Astrocyte (in vitro differentiated cells and primary cell): ENCODE measurements around the gene IGSF23. TPM values are rescaled to one million over a fixed set of nuclear protein-coding genes. Genes with fewer than 3 reads are reported as not detected.
"Not testable (repeated sequence)": the region's sequence is repeated elsewhere in the genome, so short reads cannot be mapped to it uniquely, and the experiment has no call there.

Experiments used
- DNase-seq: peaks from one replicate; pipeline ENCODE4 v3.0.0-alpha.2; 2010; ENCODE audit warnings: low read depth
- FAIRE-seq: peaks from 2 replicates; lab custom pipeline; 2011; peaks lifted over from hg19 to GRCh38; lab: Jason Lieb, UNC
- H2AFZ ChIP-seq: 2 replicates; pipeline ENCODE4 v1.6.0; 2012; ENCODE audit warnings: low read depth, low read length, inconsistent platforms
- H3K27ac ChIP-seq: 2 replicates; pipeline ENCODE4 v1.5.1; 2011; ENCODE audit warnings: low read depth, low read length, inconsistent platforms
- H3K27me3 ChIP-seq: 2 replicates; pipeline ENCODE4 v1.6.0; 2011; ENCODE audit warnings: low read length, inconsistent platforms; ENCODE audit not compliant: insufficient read depth
- H3K36me3 ChIP-seq: 2 replicates; pipeline ENCODE4 v1.5.1; 2011; ENCODE audit warnings: low read length, inconsistent platforms; ENCODE audit not compliant: insufficient read depth
- H3K4me1 ChIP-seq: 2 replicates; pipeline ENCODE4 v1.5.1; 2011; ENCODE audit warnings: low read length, inconsistent platforms; ENCODE audit not compliant: insufficient read depth
- H3K4me2 ChIP-seq: 2 replicates; pipeline ENCODE4 v1.6.0; 2012; ENCODE audit warnings: low read length, inconsistent platforms
- H3K4me3 ChIP-seq: 2 replicates; pipeline ENCODE4 v1.5.1; 2011; ENCODE audit warnings: low read depth, mild to moderate bottlenecking, low read length, inconsistent platforms; ENCODE audit not compliant: insufficient read depth
- H3K79me2 ChIP-seq: 2 replicates; pipeline ENCODE4 v1.6.0; 2012; ENCODE audit warnings: mild to moderate bottlenecking, low read length, inconsistent platforms; ENCODE audit not compliant: insufficient read depth
- H3K9ac ChIP-seq: 2 replicates; pipeline ENCODE4 v1.6.0; 2012; ENCODE audit warnings: mild to moderate bottlenecking, low read length, inconsistent platforms
- H3K9me3 ChIP-seq: 2 replicates; pipeline ENCODE4 v1.5.1; 2012; ENCODE audit warnings: low read depth, mild to moderate bottlenecking, low read length, inconsistent platforms; ENCODE audit not compliant: insufficient read depth
- H4K20me1 ChIP-seq: 2 replicates; pipeline ENCODE4 v1.6.0; 2012; ENCODE audit warnings: low read length, inconsistent platforms; ENCODE audit not compliant: insufficient read depth
- H3K27ac Mint-ChIP-seq: one replicate; pipeline ENCODE4 v1.8.0; 2021; ENCODE audit warnings: mild to moderate bottlenecking, mixed read lengths; ENCODE audit not compliant: unreplicated experiment
- H3K27me3 Mint-ChIP-seq: one replicate; pipeline ENCODE4 v1.8.0; 2021; ENCODE audit warnings: low read depth, mixed read lengths; ENCODE audit not compliant: unreplicated experiment
- H3K36me3 Mint-ChIP-seq: one replicate; pipeline ENCODE4 v1.8.0; 2021; ENCODE audit warnings: low read depth, mixed read lengths; ENCODE audit not compliant: unreplicated experiment
- H3K4me1 Mint-ChIP-seq: one replicate; pipeline ENCODE4 v1.8.0; 2021; ENCODE audit warnings: low read depth, mixed read lengths; ENCODE audit not compliant: unreplicated experiment
- H3K4me3 Mint-ChIP-seq: one replicate; pipeline ENCODE4 v1.8.0; 2021; ENCODE audit warnings: mild to moderate bottlenecking, moderate library complexity, mixed read lengths; ENCODE audit not compliant: unreplicated experiment
- H3K9me3 Mint-ChIP-seq: one replicate; pipeline ENCODE4 v1.8.0; 2021; ENCODE audit warnings: mild to moderate bottlenecking, mixed read lengths; ENCODE audit not compliant: unreplicated experiment
- EZH2 ChIP-seq: IDR thresholded peaks from 2 replicates; pipeline ENCODE4 v1.6.1; 2012; ENCODE audit warnings: mild to moderate bottlenecking, low read length, inconsistent platforms; ENCODE audit not compliant: insufficient read depth
- total RNA-seq: library from RNA; stranded (reverse); gene quantifications from 2 replicates; pipeline ENCODE4 v1.2.1, GENCODE V29; 2021
- TF ChIP-seq, protein P1 (sequence below): IDR thresholded peaks from 2 replicates; pipeline ENCODE4 v1.5.1; 2011; ENCODE audit warnings: low read depth, mild to moderate bottlenecking, inconsistent platforms, low read length, moderate library complexity; ENCODE audit not compliant: insufficient read depth

Gene IGSF23
- total RNA-seq, 1 donor from 2014 or later, result not detected

GRCh38 chr19:44623080-44623479, 9.7 kb downstream of the IGSF23 start:
- peaks cover 8% of the 10 kb centered on the region for H3K36me3 Mint-ChIP-seq
- Histone ChIP-seq H3K79me2 (no peaks in the 10 kb centered on the region), H3K4me2 (no peak overlapping the region), H3K36me3 (no peaks in the 10 kb centered on the region), H3K4me1 (peaks cover 13% of the 10 kb centered on the region), H3K9ac (no peak overlapping the region), H3K27me3 (no peaks in the 10 kb centered on the region), H2AFZ (no peak overlapping the region), H3K27ac (no peak overlapping the region), H4K20me1 (no peaks in the 10 kb centered on the region), H3K4me3 (no peak overlapping the region), H3K9me3 (no peaks in the 10 kb centered on the region)
- no peak overlapping the region for H3K27ac Mint-ChIP-seq
- peaks cover 7% of the 10 kb centered on the region for H3K27me3 Mint-ChIP-seq
- TF ChIP-seq EZH2, result no peak
- TF ChIP-seq, protein P1, sequence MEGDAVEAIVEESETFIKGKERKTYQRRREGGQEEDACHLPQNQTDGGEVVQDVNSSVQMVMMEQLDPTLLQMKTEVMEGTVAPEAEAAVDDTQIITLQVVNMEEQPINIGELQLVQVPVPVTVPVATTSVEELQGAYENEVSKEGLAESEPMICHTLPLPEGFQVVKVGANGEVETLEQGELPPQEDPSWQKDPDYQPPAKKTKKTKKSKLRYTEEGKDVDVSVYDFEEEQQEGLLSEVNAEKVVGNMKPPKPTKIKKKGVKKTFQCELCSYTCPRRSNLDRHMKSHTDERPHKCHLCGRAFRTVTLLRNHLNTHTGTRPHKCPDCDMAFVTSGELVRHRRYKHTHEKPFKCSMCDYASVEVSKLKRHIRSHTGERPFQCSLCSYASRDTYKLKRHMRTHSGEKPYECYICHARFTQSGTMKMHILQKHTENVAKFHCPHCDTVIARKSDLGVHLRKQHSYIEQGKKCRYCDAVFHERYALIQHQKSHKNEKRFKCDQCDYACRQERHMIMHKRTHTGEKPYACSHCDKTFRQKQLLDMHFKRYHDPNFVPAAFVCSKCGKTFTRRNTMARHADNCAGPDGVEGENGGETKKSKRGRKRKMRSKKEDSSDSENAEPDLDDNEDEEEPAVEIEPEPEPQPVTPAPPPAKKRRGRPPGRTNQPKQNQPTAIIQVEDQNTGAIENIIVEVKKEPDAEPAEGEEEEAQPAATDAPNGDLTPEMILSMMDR, result no peak
- peaks cover 8% of the 10 kb centered on the region for H3K9me3 Mint-ChIP-seq
- peaks cover 18% of the 10 kb centered on the region for H3K4me1 Mint-ChIP-seq
- H3K4me3 Mint-ChIP-seq, result no peak overlapping the region
- FAIRE-seq (no peak), DNase-seq (peak; percentile 10)

DNA sequence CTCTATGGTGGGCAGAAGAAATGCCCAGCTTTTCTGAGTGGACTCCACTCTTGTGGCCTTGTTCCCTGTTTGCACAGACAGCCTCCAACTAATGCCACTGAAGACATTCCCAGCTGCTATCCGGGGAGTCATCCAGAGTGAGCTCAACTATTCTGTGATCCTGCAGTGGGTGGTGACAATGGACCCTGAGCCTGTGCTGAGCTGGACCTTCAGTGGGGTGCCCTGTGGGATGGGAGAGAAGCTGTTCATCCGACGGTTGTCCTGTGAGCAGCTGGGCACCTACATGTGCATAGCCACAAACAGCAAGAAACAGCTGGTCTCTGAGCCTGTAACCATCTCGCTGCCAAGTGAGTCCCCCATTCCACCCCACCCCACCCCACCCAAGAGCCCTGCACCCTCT, 10.3 kb downstream of the IGSF23 start:
- DNase-seq (no peak), FAIRE-seq (no peak)
- Mint-ChIP-seq H3K4me3 (no peak overlapping the region), H3K4me1 (peaks cover 18% of the 10 kb centered on the region), H3K27me3 (peaks cover 6% of the 10 kb centered on the region), H3K27ac (no peak overlapping the region), H3K36me3 (peaks cover 10% of the 10 kb centered on the region), H3K9me3 (peaks cover 8% of the 10 kb centered on the region)
- Histone ChIP-seq H3K4me1 (peaks cover 13% of the 10 kb centered on the region), H3K9ac (no peak overlapping the region), H3K27me3 (no peaks in the 10 kb centered on the region), H3K9me3 (no peaks in the 10 kb centered on the region), H3K79me2 (no peaks in the 10 kb centered on the region), H3K4me2 (no peak overlapping the region), H3K27ac (no peak overlapping the region), H4K20me1 (no peaks in the 10 kb centered on the region), H3K36me3 (no peaks in the 10 kb centered on the region), H3K4me3 (no peak overlapping the region), H2AFZ (no peak overlapping the region)
- TF ChIP-seq EZH2, result no peak
- TF ChIP-seq, protein P1, result no peak

DNA sequence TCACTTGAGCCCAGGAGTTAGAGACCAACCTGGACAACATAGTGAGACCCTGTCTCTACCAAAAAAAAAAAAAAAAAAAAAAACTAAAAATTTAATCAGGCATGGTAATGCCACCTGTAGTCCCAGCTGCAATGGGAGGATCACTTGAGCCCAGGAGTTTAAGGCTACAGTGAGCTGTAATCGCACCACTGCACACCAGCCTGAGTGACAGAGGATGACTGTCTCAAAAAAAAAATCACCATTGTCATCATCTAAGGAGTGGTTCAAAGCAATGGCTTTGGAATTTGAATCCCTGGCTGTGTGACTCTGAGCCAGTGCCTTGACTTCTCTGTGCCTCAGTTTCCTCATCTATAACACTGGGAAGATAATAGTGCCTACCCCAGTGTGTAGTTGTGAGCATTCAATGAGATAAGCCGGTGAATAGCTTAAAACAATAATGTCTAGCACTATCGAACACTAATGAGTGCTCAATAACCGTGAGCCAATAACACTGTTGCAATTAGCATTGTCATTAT, 11.5 kb downstream of the IGSF23 start:
- peaks cover 11% of the 10 kb centered on the region for H3K27me3 Mint-ChIP-seq
- Histone ChIP-seq H3K9ac (no peak overlapping the region), H3K4me3 (no peak overlapping the region), H3K27me3 (no peaks in the 10 kb centered on the region), H3K27ac (peak overlapping the region; percentile 76), H3K36me3 (no peaks in the 10 kb centered on the region), H3K9me3 (no peaks in the 10 kb centered on the region), H3K4me2 (no peak overlapping the region), H4K20me1 (no peaks in the 10 kb centered on the region), H3K79me2 (no peaks in the 10 kb centered on the region), H3K4me1 (peaks cover 13% of the 10 kb centered on the region), H2AFZ (no peak overlapping the region)
- H3K4me1 Mint-ChIP-seq, result peaks cover 18% of the 10 kb centered on the region
- DNase-seq, result no peak
- H3K36me3 Mint-ChIP-seq, result peaks cover 12% of the 10 kb centered on the region
- TF ChIP-seq, protein P1, result no peak
- TF ChIP-seq EZH2, result no peak
- H3K9me3 Mint-ChIP-seq, result peaks cover 7% of the 10 kb centered on the region
- FAIRE-seq, result no peak
- H3K4me3 Mint-ChIP-seq, result no peak overlapping the region
- no peak overlapping the region for H3K27ac Mint-ChIP-seq

GRCh38 chr19:44625637-44626036, 12.3 kb downstream of the IGSF23 start:
- Mint-ChIP-seq H3K36me3 (peaks cover 16% of the 10 kb centered on the region), H3K27me3 (peaks cover 11% of the 10 kb centered on the region), H3K27ac (peak overlapping the region; percentile 78), H3K4me1 (peaks cover 18% of the 10 kb centered on the region)
- H3K36me3 ChIP-seq, H3K4me3 ChIP-seq, H3K27me3 ChIP-seq, H3K79me2 ChIP-seq, DNase-seq, H4K20me1 ChIP-seq, H2AFZ ChIP-seq, H3K4me3 Mint-ChIP-seq, FAIRE-seq, H3K9me3 Mint-ChIP-seq, H3K9me3 ChIP-seq: not testable (repeated sequence)
- Histone ChIP-seq H3K9ac (peak overlapping the region; percentile 30), H3K4me1 (peaks cover 13% of the 10 kb centered on the region), H3K27ac (peak overlapping the region; percentile 76), H3K4me2 (peak overlapping the region; percentile 28)
